SJSA1 (cell line): ENCODE results near the gene KIF26B. TPM values are rescaled to one million over a fixed set of nuclear protein-coding genes. Genes with fewer than 3 reads are reported as not detected.

Source experiments
- DNase-seq, 2 experiments: peaks; one replicate each; pipeline ENCODE4 v3.0.0-alpha.2; 2015 to 2020; ENCODE audit warnings: low spot score in 2 of 2, low read depth in 1 of 2
- H3K27ac ChIP-seq: fragments of 250-450 bp; sonication (Bioruptor Pico); 2 replicates; pipeline ENCODE4 v1.5.1; 2020; ENCODE audit warnings: mild to moderate bottlenecking, moderate library complexity
- H3K27me3 ChIP-seq: fragments of 250-450 bp; sonication (Bioruptor Pico); replicated peaks from 2 replicates; pipeline ENCODE4 v1.5.1; 2020; ENCODE audit warnings: mild to moderate bottlenecking, moderate library complexity
- H3K36me3 ChIP-seq: fragments of 250-450 bp; sonication (Bioruptor Pico); 2 replicates; pipeline ENCODE4 v1.5.1; 2020; ENCODE audit warnings: mild to moderate bottlenecking
- H3K4me1 ChIP-seq: fragments of 250-450 bp; sonication (Bioruptor Pico); replicated peaks from 2 replicates; pipeline ENCODE4 v1.6.1; 2021; ENCODE audit warnings: mild to moderate bottlenecking
- H3K4me3 ChIP-seq: fragments of 250-450 bp; sonication (Bioruptor Pico); 2 replicates; pipeline ENCODE4 v1.5.1; 2020; ENCODE audit warnings: mild to moderate bottlenecking
- H3K9me3 ChIP-seq: fragments of 250-450 bp; sonication (Bioruptor Pico); replicated peaks from 2 replicates; pipeline ENCODE4 v1.5.1; 2020; ENCODE audit warnings: mild to moderate bottlenecking
- total RNA-seq: library from RNA; depleted of rRNA; stranded (reverse); fragments of >200 nt; shearing (Covaris generic); gene quantifications from 2 replicates; pipeline ENCODE4 v1.2.3, GENCODE V29; 2014

KIF26B gene
- total RNA-seq, 1 experiment from 2014 or later: 5.9 TPM

- no peaks in the 10 kb centered on the region for H3K9me3 ChIP-seq
- no peak for DNase-seq
- H3K4me3 ChIP-seq: no peak overlapping the region
- H3K27me3 ChIP-seq: no peaks in the 10 kb centered on the region
- H3K36me3 ChIP-seq: no peaks in the 10 kb centered on the region
- H3K4me1 ChIP-seq: no peaks in the 10 kb centered on the region
- H3K27ac ChIP-seq: no peak overlapping the region
These were observed 338.2 kb downstream of the KIF26B start for GRCh38 chr1:245493029-245493428.

GRCh38 chr1:245495681-245496080 is 340.9 kb downstream of the KIF26B start:
- no peaks in the 10 kb centered on the region for H3K4me1 ChIP-seq
- no peaks in the 10 kb centered on the region for H3K36me3 ChIP-seq
- H3K9me3 ChIP-seq: no peaks in the 10 kb centered on the region
- DNase-seq: no peak
- no peak overlapping the region for H3K4me3 ChIP-seq
- H3K27ac ChIP-seq: no peak overlapping the region
- no peaks in the 10 kb centered on the region for H3K27me3 ChIP-seq

- no peak for DNase-seq
- no peak overlapping the region for H3K27ac ChIP-seq
- H3K4me1 ChIP-seq: no peaks in the 10 kb centered on the region
- no peaks in the 10 kb centered on the region for H3K36me3 ChIP-seq
- H3K9me3 ChIP-seq: no peaks in the 10 kb centered on the region
- no peak overlapping the region for H3K4me3 ChIP-seq
- no peaks in the 10 kb centered on the region for H3K27me3 ChIP-seq
These were observed 345.8 kb downstream of the KIF26B start for GRCh38 chr1:245500546-245500945.

- Histone ChIP-seq H3K27ac (no peak overlapping the region), H3K9me3 (no peaks in the 10 kb centered on the region), H3K4me1 (no peaks in the 10 kb centered on the region), H3K4me3 (no peak overlapping the region), H3K36me3 (no peaks in the 10 kb centered on the region), H3K27me3 (no peaks in the 10 kb centered on the region)
- DNase-seq: no peak
These were observed 346.8 kb downstream of the KIF26B start for GRCh38 chr1:245501633-245502032.

- no peak overlapping the region for H3K27ac ChIP-seq
- H3K4me3 ChIP-seq: no peak overlapping the region
- DNase-seq: no peak
- no peaks in the 10 kb centered on the region for H3K36me3 ChIP-seq
- no peaks in the 10 kb centered on the region for H3K27me3 ChIP-seq
- H3K4me1 ChIP-seq: no peaks in the 10 kb centered on the region
- H3K9me3 ChIP-seq: no peaks in the 10 kb centered on the region
These were observed 348.8 kb downstream of the KIF26B start for GRCh38 chr1:245503548-245503947.

GRCh38 chr1:245510144-245510543 is 355.4 kb downstream of the KIF26B start:
- Histone ChIP-seq H3K9me3 (no peaks in the 10 kb centered on the region), H3K4me3 (no peak overlapping the region), H3K27me3 (no peaks in the 10 kb centered on the region; the same call in 1 of the 2 replicates), H3K4me1 (no peaks in the 10 kb centered on the region), H3K27ac (no peak overlapping the region), H3K36me3 (no peaks in the 10 kb centered on the region)
- DNase-seq: no peak

GRCh38 chr1:245512181-245512888 is 357.6 kb downstream of the KIF26B start:
- H3K9me3 ChIP-seq: no peaks in the 10 kb centered on the region
- H3K4me3 ChIP-seq: no peak overlapping the region
- no peak overlapping the region for H3K27ac ChIP-seq
- no peaks in the 10 kb centered on the region for H3K4me1 ChIP-seq
- H3K27me3 ChIP-seq: no peaks in the 10 kb centered on the region; the same call in 1 of the 2 replicates
- no peak for DNase-seq
- H3K36me3 ChIP-seq: no peaks in the 10 kb centered on the region

- H3K4me3 ChIP-seq: no peak overlapping the region
- no peak for DNase-seq
These were observed 358.3 kb downstream of the KIF26B start for GRCh38 chr1:245512980-245513578.

GRCh38 chr1:245516284-245516759 is 361.5 kb downstream of the KIF26B start:
- H3K4me3 ChIP-seq: no peak overlapping the region
- no peaks in the 10 kb centered on the region for H3K36me3 ChIP-seq
- no peak for DNase-seq
- no peak overlapping the region for H3K27ac ChIP-seq
- H3K9me3 ChIP-seq: no peaks in the 10 kb centered on the region
- no peaks in the 10 kb centered on the region for H3K4me1 ChIP-seq
- no peaks in the 10 kb centered on the region for H3K27me3 ChIP-seq

More at GRCh38 chr1:245512980-245513578, 358.3 kb downstream of the KIF26B start:
- H3K36me3 ChIP-seq: no peaks in the 10 kb centered on the region
- no peaks in the 10 kb centered on the region; the same call in 1 of the 2 replicates for H3K27me3 ChIP-seq
- no peaks in the 10 kb centered on the region for H3K4me1 ChIP-seq
- no peaks in the 10 kb centered on the region for H3K9me3 ChIP-seq
- no peak overlapping the region for H3K27ac ChIP-seq

GRCh38 chr1:245520611-245521010 is 365.8 kb downstream of the KIF26B start:
- Histone ChIP-seq H3K4me1 (no peaks in the 10 kb centered on the region), H3K4me3 (no peak overlapping the region), H3K27ac (no peak overlapping the region), H3K9me3 (peaks cover 3% of the 10 kb centered on the region; the same call in 1 of the 2 replicates), H3K27me3 (no peaks in the 10 kb centered on the region), H3K36me3 (no peaks in the 10 kb centered on the region)
- DNase-seq: no peak

- Histone ChIP-seq H3K27me3 (no peaks in the 10 kb centered on the region), H3K36me3 (no peaks in the 10 kb centered on the region), H3K9me3 (peaks cover 3% of the 10 kb centered on the region; the same call in 1 of the 2 replicates), H3K27ac (no peak overlapping the region), H3K4me1 (0 out of 2 replicates have a peak, but pooled peaks cover 3% of the 10 kb centered on the region), H3K4me3 (no peak overlapping the region)
- DNase-seq: no peak
These were observed 371.4 kb downstream of the KIF26B start for GRCh38 chr1:245526141-245526540.

- no peaks in the 10 kb centered on the region for H3K9me3 ChIP-seq
- H3K27me3 ChIP-seq: no peaks in the 10 kb centered on the region
- no peak overlapping the region for H3K27ac ChIP-seq
- H3K36me3 ChIP-seq: no peaks in the 10 kb centered on the region
- 0 out of 2 replicates have a peak, but pooled peaks cover 3% of the 10 kb centered on the region for H3K4me1 ChIP-seq
- no peak overlapping the region for H3K4me3 ChIP-seq
- DNase-seq: no peak
These were observed 373.5 kb downstream of the KIF26B start for GRCh38 chr1:245528258-245528635.

GRCh38 chr1:245530937-245531336 is 376.2 kb downstream of the KIF26B start:
- Histone ChIP-seq H3K27me3 (no peaks in the 10 kb centered on the region), H3K27ac (no peak overlapping the region)

GRCh38 chr1:245537992-245538391 is 383.2 kb downstream of the KIF26B start:
- Histone ChIP-seq H3K9me3 (no peaks in the 10 kb centered on the region), H3K36me3 (no peaks in the 10 kb centered on the region), H3K4me3 (no peak overlapping the region), H3K27ac (no peak overlapping the region), H3K4me1 (no peaks in the 10 kb centered on the region), H3K27me3 (no peaks in the 10 kb centered on the region)
- no peak for DNase-seq

More at GRCh38 chr1:245530937-245531336, 376.2 kb downstream of the KIF26B start:
- Histone ChIP-seq H3K36me3 (no peaks in the 10 kb centered on the region), H3K4me3 (no peak overlapping the region), H3K4me1 (0 out of 2 replicates have a peak, but pooled peaks cover 3% of the 10 kb centered on the region), H3K9me3 (no peaks in the 10 kb centered on the region)
- DNase-seq: no peak
